Fibroblast of skin of left biceps (primary cell): ENCODE measurements around the gene MGAT5B.

Experiments
- DNase-seq, 2 experiments: peaks; one replicate each; pipeline ENCODE4 v3.0.0-alpha.2; 2013; ENCODE audit warnings: low read depth in 2 of 2

The MGAT5B gene

DNA sequence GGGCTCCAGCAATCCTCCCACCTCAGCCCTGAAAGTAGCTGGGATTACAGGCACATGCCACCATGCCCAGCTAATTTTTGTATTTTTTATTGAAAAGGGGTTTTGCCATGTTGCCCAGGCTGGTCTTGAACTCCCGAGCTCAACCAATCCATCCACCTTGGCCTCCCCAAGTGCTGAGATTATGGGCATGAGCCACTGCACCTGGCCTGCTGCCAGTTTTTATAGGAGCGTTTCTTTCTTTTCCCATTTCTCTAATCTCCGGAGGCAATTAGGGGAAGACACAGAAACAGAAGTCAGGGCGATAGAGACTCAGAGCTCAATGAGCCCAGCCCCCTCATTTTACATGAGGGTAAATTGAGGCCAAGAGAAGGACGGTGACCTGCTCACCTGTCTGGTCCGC, 10.4 kb downstream of the MGAT5B start:
- DNase-seq, result no peak

DNA sequence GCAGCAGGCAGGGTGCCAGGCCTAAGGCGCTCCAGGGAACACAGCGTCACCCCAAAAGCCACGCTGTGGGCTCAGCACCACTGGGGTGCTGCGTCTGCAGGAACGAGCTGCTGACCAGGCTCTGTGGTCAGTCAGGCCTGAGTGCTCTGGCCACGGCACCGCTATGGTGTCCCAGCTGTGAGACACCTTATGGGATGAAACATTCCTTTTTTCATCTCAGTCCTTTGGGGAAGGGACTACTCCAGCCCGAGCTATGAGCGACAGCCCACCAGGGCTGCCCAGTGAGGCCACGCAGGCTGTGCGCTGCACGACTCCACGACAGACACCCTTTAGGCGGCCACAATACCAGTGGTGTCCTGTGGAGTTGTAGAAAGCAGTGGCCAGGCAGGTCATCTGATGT, 11.1 kb downstream of the MGAT5B start:
- no peak for DNase-seq

DNA sequence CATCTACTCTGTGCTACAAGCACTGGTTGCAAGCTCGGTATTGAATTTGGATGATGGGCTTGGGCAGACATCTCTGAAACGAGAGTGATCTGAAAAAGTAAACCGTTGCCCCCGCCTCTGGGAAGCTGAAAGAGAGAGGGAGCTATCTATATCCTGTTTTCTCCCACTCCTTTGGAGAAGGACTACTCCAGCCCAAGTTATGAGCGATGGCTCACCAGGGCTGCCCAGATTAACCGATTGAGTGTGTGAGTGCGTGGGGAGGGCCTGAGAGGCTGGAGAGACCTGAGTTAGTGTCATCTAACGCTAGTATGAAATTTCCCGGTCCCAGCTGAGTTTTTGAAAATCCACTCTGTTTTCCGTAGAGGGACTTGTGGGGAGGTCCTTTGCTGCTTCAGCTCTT, 11.5 kb downstream of the MGAT5B start:
- no peak for DNase-seq

DNA sequence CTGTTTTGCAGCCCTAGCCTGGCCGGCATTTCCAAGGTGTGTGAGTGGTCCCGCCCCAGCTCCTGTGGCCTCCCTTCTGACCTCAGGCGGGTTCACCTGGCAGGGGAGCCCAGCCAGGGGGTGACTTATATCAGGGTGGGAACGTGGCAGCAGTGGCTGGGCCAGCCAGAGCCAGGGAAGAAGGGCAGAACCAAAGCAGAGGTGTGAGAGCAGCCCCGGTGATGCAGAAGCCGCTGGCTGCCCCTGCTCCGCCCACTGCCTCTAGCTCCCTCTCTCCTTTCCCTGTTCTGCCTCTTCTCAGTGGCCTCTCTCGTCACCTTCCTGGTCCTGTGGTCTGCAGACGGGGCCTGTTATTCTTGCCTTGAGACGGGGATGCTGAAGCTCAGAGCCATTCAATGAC, 12.1 kb downstream of the MGAT5B start:
- DNase-seq, result no peak

DNA sequence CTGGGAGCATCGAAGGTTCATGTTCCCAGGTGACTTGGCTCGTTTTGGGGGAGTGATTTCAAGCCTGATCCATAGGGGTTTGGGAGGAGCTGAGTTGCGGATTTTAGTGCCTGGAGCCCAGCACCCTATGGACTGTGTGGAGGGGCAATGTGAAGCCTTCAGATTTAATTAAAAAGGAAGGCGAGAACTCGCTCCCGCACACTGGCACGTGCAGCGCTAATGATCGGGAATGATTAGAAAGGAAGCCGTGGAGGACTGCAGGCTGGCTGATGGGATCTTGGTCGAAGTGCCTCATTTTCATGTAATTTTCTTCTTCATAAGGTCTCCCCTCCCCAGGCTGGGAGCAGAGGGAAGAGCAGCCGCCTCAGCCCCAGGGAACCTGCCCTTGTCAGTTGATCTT, 12.8 kb downstream of the MGAT5B start:
- no peak for DNase-seq

DNA sequence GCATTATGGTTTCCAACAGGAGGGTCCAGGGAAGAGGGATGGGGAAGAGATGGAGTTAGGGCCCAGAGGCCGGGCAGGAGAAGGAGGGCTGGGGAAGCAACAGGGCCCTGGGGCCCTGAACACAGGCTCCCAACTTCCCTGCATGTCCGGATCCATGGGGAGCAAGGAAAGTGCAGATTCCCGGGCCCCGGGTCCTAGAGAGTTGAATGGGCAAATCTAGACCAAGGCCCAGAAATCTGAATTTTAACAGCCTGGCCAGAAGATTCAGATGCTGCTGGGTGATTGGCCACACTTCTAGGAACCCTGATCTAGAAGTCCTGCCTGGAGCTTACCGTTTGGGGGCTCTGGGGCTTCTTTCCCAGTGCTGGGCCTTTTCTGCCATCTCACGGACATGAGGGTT, 13.2 kb downstream of the MGAT5B start:
- no peak for DNase-seq

DNA sequence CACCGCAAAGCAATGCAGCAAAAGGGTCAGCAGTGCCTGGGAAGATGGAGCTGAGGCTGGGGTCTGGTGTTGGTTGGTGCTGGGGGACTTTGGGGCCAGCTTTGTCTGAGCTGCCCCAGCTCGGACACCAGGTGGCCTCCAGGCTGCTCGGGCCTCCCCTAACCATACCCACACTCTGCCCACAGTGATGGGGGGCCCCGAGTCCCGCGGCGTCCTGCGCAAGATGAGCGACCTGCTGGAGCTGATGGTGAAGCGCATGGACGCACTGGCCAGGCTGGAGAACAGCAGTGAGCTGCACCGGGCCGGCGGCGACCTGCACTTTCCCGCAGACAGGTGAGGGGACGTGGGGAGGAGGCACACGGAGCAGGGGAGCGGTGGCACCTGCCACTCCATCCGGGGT, 13.8 kb downstream of the MGAT5B start:
- DNase-seq, result no peak

DNA sequence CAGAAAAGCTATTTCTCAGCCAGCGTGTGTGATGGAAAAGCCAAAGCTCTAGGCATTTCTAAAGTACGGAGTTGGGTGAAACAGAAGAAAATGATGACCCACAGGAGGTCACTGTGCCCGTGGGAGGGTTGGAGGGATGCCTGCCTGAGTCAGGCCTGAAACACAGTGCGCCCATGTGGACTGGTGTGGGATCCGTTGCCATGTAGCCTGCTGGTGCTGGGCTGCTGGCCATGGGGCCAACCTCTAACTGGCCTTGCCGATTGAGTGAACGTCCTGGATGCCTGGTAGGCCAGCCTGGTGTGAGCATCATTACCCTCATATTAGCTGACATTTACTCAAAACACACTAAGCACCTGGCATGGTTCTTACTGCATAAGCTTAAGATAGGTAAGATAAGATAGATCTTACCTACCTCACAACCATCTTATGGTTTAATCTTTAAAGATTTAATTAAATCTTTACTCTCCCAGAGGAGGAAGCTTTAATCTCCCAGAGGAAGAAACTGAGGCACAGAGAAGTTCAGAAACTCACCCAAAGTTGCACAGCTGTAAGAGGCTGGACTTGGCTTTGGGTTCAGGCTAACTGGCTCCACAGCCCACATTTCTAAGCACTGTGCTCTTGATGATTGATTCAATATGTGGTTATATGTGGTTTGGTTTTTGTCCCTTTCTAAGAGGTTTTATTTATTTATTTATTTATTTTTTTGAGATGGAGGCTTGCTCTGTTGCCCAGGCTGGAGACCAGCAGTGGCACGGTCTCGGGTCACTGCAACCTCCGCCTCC, 15.7 kb downstream of the MGAT5B start:
- DNase-seq, result no peak

DNA sequence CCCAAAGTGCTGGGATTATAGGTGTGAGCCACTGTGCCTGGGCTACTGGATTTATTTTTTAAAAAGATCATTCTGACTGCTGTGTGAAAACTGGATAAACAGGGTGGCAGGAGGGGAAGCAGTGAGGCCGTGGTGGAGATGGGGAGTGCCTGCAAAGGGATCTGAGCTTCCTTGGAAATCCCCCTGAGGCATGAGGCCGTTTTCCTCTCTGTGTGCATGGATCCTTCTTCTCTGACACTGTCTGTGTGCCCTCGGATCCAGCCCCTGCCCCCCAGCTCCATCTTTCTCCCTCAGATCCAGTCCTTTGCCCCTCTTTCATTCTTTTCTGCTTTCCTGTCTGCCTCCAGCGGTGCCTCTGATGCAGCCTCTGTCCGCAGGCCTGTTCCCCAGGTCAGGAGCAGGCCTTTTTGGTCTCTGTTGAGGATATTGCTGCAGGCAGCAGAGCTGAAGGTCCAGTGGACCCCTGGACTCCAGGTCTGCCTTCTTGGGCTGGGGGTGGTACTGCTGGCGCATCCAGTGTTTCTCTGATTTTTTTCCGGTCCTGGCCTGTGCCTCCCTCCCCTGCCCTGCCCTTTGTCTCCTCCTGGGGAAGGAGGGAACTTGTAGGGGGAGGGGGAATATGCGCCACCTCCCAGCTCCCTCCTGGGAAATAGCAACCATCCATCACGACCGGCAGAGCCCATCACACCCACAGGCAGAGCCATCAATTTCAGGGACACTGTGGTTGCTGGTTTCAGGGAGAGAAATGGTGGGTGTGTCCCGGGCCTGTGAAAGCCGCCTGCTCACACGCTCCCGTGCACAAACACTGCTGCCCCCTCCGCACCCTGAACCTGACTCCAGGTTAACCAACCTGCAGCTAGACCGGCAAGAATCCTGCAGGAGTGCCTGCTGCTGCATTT, 17.0 kb downstream of the MGAT5B start:
- DNase-seq, result no peak

DNA sequence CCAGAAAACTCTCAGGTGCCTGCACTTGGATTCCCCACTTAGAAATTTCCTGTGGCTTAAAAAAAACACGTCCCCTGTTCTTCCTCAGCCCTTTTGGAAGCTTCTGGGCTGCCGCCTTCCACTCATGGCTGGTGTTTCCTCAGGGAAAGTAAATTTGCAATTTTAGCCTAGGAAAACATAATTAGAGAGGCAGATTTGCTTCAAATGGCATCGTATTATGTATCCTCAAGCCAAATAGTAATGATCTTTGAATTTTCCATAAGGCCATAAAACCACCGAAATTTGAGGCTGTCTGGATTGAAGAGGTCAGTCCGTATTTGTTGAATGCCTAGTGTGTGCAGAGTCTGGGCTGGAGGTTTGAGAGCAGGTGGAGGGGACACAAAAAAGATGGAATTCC, 17.7 kb downstream of the MGAT5B start:
- no peak for DNase-seq

DNA sequence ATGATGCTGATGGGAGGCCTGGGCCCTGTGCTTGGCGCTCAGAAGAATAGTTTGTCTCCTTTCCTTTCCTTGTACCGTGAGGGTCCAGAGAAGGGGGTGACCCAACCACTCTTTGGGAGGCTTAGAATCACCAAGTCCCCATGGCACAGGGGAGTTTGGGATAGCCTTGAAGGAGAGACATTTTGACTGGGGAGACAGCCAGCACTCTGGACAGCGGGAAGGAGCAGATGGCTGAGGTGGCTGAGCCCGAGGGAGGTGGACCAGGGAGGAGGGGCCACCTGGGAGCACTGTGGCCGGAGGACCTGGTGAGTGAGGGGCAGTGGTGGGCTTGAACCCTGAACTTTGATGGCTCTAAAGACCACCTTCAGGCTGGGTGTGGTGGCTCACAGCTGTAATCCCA, 18.2 kb downstream of the MGAT5B start:
- DNase-seq, result no peak

DNA sequence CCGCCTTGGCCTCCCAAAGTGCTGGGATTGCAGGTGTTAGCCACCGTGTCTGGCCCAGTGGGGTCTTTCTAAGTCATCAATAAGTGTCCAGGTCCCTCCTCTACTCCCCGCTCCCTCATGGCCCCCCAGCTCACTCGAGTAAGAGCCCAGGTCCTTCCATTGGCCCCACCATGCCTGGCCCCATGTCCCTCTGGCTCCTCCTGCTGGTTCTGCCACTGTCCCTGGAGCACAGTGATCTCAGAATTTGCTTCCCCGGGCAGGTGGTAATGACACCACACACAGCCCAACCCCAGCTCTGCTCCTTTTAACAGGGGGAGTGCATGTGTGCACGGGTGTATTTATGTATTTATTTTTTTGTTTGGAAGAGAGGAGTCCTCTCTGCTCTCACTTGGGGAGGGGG, 19.6 kb downstream of the MGAT5B start:
- no peak for DNase-seq

DNA sequence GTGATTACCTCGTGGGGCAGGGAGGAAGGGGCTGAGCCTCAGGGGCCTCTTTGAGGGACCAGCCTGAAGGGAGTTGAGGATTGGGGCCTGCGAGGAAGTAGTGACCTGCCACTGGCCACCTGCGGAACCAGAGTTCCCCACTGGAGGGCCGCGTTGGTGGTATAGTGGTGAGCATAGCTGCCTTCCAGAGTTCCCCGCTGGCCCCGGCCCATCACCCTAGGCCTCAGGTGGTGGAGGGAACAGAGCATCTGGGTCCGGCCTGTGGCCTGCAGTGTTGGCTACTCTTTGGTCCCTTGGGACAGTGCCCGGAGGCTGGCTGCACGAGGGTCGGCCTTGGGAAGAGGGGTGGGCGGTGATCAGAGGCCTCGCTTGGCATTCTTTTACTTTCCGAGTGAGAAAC, 20.5 kb downstream of the MGAT5B start:
- DNase-seq, result no peak

DNA sequence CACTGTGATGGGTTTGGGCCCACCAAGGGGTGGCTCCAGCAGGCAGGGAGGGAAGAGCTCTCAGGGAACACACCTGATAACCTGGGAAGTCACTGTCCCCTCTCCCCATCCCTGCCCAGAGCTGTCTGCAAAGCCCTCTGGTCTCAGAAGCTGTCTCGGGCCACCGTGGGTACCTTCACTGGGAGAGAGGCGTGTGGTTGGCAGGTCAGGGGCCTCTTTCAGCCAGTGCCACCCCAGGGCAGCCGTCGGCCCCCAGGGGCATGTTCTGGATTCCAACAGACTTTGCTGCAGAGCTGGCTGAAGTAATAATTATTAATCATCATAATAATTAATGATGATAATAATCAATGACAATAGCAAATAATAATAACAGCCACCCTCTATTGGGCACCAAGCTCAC, 21.1 kb downstream of the MGAT5B start:
- DNase-seq, result no peak

DNA sequence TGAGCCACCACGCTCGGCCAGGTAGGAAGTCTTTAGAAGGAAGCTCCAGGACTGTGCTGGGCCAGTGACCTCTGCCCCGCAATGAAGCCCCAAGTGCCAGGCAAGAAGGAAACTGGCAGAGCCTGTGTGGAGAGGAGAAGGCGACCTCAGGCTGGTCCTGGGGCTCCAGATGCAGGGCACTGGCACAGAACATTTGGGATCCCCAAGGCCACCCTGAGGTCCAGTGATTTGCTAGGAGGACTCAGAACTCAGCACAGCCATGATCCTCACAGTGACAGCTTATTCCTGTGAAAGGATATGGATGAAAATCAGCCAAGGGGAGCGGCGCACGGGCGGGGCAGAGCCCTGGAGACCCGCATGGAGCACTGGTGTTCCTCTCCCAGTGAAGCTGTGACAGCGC, 24.1 kb downstream of the MGAT5B start:
- no peak for DNase-seq

DNA sequence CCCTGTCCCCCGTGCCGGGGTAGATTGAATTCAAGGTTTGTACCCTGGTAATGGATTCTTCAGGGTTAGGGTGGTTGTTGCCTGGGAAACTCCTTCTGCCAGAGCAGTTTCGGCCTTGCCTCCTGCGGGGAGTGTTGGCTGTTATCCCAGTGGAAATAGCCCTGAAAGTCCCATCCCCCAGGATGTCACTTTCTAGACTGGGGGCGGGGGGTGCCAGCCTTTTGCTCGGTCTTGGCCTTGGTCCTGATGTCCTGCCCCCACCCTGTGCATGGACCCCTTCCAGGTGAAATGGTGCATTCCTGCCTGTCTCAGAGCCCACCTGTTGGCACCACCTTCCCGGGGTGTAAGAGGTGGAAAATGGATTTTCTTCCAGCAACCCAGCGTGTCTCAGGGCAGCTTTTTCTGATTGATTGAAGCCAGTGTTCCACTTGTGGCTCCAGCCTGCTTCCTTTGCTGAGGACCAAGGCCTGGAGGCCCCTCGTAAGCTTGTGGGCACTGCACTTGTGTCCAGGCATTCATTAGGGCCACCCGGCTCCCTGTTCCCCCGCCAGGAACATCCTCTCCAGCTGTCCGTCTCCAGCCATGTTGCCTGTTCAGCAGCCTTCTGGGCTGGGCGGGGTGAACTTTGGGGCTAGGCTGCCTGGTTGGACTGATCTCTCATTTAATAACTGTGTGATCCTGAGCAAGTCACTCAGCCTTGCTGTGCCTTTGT, 25.6 kb downstream of the MGAT5B start:
- no peak for DNase-seq

DNA sequence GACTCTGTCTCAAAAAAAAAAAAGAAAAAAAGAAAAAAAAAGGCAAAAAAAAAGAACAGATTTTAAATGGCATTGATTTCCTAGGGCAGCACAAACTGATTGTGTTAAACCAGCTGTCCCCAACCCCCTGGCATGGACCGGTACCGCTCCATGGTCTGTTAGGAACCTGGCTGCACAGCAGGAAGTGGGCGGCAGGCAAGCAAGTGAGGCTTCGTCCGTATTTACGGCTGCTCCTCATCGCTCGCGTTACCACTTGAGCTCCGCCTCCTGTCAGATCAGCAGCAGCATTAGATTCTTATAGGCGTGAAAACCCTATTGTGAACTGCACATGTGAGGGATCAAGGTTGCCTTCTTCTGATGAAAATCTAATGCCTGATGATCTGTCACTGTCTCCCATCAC, 26.6 kb downstream of the MGAT5B start:
- DNase-seq, result no peak

DNA sequence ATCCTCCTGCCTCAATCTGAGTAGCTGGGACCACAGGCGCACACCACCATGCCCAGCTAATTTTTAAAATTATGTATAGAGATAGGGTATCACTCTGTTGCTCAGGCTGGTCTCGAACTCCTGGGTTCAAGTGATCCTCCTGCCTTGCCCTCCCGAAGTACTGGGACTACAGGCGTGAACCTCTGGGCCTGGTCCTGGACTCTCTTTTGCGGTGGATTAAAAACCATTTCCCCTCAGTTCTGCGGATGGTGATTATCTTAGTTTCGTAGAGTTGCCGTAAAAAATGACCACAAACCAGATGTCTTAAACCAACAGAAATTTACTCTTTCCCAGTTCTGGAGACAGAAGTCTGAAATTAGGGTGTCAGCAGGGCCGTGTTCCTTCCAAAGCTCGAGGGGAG, 28.8 kb downstream of the MGAT5B start:
- no peak for DNase-seq

DNA sequence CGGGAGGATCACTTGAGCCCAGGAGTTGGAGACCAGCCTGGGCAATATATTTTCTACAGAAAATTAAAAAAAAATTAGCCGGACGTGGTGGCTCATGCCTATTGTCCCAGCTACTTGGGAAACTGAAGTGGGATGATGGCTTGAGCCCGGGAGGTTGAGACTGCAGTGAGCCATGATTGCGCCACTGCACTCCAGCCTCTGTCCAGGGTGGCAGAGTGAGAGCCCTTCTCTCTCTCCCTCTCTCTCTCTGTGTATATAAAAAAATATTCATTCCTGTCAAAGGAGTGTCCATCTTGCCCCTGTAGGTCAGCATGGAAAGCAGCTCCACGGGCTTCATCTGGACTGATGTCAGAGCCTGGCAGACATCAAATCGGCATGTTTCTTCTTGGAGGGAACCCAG, 31.2 kb downstream of the MGAT5B start:
- no peak for DNase-seq

DNA sequence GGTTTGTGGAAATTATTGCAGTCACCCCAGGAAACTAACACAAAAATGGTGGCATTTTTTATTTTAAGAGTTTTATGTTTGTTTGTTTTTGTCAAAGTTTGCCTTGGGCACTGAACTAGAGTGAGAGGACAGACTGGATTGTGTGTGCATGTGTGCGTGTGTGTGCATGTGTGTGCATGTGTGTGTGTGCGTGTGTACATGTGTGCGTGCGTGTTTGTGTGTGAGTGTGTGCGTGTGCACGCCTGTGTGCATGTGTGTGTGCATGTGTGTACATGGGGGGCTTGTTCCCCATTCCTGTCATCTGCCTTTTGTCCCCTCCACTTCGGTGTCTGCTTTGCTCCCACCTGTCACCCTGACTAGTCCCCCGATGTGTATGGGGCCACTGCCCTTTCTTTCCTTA, 32.5 kb downstream of the MGAT5B start:
- no peak for DNase-seq

DNA sequence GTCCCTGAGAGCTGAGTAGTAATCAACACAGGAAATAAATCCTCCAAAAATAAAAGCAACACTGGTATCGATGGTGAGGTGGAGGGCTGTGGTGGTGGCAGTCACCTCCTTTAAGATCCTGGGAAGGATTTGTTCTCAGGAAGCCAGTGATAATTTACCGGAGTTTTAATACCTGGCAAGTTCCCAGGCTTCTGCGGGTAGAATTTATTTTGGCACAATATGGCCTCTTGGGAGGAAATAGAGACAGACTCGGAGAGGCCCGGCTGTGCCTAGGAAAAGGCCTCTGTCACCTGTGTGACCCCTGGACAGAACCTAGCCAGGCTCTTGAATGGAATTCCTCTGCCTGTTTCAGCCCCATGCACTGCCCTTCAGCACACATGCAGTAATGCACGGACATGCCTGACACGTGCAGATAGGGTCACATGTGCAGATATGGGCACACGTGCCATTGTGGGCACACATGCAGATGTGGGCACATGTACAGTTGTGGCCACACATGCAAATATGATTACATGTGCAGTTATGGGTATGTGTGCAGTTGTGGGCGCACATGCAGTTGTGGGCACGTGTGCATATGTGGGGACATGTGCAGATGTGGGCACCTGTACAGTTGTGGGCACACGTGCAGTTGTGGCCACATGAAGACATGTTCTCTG, 33.5 kb downstream of the MGAT5B start:
- DNase-seq, result no peak

DNA sequence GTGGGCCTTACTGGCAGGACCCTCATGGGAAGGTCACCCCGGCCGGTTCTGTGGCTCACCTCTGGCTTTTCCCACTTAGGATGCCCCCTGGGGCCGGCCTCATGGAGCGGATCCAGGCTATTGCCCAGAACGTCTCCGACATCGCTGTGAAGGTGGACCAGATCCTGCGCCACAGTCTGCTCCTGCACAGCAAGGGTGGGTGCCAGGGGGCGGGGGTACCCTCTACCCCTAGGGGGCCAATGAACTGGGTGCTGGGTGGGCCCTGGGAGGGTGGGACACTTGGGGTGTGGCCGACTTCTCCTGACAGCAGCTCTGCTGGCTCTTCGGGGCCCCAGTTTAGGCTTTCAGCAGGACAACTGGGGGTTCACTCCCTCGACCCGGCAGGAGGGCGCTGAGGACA, 34.3 kb downstream of the MGAT5B start:
- no peak for DNase-seq
